GM18861 (cell line): ENCODE data around the gene MLF1.
"Not testable (repeated sequence)": the region's sequence is repeated elsewhere in the genome, so short reads cannot be mapped to it uniquely, and the experiment has no call there.

Source experiments
- ATAC-seq: cut with Tn5 transposase; IDR thresholded peaks from one replicate; pipeline ENCODE4 v1.9.1; 2021; ENCODE audit not compliant: unreplicated experiment

The MLF1 gene, protein sequence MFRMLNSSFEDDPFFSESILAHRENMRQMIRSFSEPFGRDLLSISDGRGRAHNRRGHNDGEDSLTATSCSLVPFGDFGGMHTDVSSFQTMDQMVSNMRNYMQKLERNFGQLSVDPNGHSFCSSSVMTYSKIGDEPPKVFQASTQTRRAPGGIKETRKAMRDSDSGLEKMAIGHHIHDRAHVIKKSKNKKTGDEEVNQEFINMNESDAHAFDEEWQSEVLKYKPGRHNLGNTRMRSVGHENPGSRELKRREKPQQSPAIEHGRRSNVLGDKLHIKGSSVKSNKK

DNA sequence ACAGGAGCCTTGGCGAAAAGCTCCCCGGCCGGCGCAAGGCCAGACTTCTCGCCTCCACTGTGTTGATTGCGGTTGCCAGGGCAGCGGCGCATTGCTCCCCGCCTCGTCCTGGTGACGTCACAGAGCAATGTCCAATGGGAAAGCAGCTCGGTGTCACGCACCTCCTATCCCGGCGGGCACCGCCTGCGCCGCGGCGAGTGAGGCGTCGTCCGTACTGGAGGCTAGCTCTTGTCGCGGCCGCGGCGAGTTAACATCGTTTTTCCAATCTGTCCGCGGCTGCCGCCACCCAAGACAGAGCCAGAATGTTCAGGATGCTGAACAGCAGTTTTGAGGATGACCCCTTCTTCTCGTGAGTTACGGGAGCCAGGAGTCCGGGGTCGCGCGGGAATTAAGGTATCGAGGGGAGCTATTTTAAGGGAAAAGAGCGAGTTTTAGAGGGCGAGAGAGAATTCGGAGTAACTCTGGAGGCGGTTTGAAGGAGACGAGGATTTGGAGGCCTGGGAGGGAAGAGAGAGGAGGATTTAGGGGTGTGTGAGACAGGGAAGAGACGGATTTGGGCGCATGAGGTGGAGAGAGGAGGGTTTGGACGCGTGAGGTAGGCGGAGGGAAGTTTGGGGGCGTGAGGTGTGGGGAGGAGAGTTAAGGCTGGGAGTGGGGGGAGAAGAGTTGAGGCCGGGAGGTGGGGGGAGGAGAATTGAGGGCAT is at the start of gene MLF1:
Gene MLF1 (plus strand): TSS at position 196 of the 704 bp plus-strand sequence. CDS start 107 bp downstream, at position 303.
- peak; percentile 100 for ATAC-seq

DNA sequence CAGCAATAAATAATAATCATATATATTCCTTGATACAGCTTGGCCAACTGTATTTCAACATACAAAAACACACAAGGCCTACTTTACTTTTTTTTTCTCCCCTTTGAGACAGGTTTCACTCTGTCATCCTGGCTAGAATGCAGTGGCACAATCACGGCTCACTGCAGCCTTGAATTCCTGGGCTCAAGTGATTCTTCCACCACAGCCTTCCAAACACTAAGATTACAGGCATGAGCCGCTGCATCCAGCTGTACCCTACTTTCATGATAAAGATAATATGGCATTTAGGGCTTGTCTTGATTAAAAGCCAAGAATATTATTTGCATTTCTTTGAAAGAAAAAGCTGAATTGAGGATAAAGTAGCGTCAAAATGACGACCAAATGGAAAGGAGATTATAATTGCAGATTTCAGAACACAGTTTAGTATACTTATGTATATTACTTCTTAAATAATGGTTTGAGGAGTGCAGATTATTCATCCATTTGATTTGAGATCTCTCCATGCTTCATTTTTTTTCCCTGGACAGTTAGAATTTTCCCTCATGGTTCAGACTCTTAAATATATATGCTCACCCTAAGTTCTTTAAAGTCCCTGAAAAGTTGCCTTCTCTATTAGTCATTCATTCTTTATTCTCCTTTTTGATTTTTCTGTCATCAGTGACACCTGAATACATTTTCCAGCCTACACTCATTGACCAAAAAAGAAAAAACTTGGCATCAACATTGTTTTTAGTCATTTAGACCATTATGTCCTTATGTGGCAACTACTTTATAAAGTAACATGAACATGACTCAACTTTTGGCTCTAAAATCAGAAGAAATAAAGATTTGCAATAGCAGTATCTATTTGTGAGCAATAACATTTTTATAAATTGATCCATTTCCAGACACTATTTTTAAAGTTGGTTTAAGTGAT is 48.5 kb upstream of the MLF1 start:
- no peak for ATAC-seq

DNA sequence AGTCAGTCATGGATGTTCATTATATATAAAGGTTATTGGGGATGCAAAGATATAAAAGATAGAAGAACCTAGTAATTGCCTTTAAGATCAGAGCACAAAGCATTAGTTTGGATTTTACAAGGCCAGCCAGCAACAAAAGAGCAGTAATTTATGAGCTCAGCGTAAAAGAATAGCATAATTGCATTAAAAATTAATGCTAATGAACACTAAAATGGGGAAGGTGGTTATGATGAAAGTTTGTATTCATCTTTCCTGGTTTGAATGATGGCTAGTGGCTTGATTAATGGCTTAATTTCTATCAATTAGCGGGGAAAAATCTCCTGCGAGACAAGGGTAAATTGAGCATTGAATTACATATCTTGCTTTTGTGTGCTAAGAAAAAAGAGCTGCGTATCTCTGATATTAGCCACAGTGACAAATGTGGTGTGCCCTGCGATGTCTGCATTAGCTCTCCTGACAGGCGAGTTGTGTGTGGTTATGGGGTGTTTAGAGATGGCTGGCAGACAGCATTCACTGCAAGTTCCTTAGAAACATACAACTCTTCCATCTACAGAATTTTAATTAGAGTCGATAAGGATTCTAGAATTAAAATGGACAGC is 42.8 kb upstream of the MLF1 start:
- no peak for ATAC-seq

DNA sequence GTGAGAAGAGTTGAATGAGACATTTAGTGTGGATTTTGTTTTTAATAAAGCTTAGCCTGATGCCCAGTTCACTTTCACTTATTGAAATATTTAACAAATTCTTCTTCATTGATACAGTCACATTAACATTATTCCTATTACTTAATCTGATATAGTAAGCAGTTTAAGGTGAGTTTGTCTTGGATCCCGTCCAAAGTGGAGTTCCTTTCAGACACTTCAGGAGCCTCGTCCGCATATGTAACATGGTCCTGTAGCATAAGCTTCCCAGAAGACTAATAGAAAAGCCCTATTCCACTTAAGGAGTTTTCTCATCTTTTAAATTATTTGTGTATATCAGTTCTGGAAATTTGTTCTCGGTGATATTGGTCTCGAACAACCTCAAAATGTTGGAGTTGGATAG is 39.7 kb upstream of the MLF1 start:
- ATAC-seq = no peak

DNA sequence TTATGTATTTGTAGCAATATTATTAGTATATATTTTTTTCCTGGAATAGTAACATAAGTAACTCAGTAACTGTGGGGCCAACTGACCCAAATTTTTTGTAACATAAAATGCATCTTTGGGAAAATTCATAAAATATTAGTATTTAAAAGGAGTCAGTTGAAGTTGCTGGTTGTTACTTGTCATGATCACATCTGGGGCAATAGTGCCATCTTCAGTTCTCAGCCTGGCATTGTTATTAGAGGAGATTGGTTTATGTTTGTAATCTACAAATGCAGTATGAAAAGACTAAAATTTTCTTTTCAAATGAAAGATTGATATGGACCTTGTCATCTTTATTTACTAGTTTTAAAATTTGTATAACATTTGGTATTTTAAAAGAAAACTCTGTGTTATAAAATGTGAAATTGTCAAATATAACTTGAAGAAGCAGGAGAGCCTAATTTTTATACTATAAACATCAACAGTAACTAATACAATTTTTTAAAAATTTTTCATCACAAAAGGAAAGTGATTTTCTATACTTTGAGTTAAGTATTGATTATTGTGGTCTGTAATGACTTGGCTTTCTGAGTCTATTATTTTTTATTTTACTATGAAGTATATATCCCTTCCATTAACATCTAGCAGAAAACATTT is 38.8 kb upstream of the MLF1 start:
- ATAC-seq = peak; percentile 56

DNA sequence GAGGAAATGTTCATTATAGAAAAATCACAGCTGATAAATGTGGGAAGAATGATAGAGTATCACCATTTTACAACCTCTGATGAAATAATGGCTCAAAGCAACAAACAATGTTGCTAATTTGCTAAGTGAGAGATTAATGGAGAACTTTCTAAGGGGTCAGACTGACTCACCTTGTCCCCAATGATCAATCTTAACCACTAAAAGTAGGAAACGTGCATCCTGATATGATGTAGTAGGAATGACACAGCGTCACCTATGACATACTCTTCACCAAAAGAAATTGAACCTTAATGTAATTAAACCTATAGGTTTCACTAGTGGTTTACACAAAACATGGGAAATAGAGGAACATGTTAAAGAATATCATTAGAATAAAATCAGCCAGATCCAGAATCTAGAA is 35.1 kb upstream of the MLF1 start:
- no peak for ATAC-seq

DNA sequence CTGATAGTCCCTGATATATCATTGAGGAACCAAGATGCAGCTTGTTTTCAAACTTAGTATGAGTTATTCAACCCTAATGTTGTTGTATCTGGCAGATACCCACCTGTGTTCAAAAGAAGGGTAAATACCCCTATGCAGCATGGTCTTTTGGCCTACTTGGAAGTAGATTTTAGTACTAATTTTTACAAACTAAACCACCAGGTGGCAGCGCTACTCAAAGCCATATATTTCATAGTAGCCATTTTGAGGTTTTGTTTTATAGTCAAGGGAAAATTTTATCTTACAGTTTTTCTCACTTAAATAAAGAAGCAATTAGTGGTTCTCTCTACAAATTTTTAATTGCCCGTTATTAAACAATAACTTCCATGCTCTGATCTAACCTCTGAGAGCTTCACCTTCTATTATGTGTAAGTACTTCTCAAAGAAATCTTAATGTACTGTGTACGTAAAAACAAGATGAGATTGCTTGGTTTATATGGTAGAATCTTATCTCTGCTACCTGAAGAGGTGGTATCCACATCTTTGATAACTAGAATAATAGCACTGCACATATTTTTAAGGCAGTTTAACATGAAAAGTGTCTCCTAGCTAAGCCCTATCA is 31.5 kb upstream of the MLF1 start:
- peak; percentile 50 for ATAC-seq

DNA sequence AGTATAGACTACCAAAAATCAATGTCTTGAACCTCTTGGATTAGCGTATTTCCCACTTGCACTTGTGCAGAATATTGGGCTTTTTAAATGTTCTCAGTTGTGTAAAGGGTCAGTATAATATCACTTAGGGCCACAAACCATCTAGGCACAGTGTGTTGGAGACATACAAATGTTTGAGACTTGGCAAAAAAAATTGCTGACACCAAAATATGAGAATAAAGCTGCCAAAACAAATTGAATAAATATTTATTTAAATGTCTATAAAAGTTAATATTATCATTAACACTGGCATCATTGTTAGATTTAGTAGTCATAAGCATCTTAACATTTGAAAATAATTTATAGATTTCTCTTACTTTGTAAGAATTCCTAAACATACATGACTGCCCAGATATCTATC is 30.9 kb upstream of the MLF1 start:
- no peak for ATAC-seq

DNA sequence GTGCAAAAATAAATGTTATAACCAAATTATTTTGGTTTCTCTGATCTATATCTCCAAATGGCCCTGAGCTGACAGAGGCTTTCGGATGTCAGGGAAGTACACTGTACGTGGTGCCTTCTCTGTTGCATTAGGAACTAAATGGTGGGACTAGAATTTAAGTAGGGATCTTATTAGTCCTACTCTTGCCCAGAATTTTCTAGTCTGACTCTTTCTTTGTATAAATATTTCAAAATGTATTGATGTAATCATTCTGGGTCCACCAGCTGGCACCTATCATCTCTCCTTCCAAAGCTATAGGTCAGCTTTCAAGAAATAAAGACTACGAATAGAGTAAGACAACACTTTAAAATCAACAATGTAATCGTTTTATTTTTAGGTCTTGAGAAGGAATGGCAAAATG is 22.3 kb upstream of the MLF1 start:
- ATAC-seq = no peak

DNA sequence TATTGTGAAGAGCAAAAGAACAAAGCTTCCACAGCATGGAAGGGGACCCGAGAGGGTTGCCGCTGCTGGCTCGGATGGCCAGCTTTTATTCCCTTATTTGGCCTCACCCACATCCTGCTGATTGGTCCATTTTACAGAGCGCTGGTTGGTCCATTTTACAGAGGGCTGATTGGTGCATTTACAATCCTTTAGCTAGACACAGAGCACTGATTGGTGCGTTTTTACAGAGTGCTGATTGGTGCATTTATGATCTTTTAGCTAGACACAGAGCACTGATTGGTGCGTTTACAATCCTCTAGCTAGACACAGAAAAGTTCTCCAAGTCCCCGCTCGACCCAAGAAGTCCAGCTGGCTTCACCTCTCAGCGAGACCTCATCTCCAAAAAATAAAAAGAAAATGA is 21.1 kb upstream of the MLF1 start:
- not testable (repeated sequence) for ATAC-seq

DNA sequence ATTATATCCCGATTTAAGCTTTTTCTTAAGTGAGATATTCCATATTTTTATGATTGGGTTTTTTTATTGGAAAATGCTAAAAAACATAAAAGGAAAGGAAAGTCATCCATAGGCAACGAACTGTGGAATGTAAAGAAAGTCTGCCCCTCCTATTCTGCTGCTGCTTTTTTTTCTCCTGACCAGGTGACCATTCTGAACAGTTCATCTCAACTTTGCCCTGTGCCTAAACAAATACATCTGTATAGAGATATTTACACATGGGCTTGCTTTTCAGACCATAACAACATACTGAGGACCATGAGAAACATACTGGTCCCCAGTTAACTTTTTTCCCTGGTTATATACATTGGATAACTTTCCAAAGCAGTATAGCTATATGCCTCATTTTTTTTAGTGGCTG is 18.9 kb upstream of the MLF1 start:
- no peak for ATAC-seq

DNA sequence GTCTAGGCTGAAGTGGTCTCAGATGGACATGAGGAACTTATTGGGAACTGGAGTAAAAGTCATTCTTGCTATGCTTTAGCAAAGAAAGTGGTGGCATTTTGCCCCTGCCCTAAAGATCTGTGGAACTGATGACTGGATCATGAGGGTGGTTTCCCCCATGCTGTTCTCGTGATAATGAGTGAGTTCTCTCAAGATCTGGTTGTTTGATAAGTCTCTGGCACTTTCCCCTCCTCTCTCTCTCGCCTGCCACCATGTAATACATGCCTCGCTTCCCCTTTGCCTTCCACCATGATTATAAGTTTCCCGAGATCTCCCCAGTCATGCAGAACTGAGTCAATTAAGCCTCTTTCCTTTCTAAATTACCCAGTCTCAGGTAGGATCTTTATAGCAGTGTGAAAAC is 11.5 kb upstream of the MLF1 start:
- ATAC-seq = no peak

DNA sequence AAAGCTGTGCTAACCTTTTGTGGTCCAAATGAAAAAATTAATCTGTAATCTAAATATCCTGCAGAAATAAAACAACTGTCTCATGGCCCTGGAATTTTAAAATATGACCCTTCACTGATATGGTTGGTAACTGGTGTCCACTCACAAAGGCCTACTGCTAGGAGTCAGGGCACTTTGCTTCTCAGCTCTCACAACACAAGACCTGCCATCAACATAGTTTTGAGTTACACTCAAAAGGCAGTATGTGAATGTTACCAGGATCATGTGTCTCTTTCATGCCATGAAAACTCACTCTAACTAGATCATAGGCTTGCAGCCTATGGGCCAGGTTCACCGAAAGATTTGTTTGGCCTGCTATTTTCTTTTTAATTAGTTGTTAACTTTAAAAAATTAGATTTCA is 10.0 kb upstream of the MLF1 start:
- no peak for ATAC-seq

DNA sequence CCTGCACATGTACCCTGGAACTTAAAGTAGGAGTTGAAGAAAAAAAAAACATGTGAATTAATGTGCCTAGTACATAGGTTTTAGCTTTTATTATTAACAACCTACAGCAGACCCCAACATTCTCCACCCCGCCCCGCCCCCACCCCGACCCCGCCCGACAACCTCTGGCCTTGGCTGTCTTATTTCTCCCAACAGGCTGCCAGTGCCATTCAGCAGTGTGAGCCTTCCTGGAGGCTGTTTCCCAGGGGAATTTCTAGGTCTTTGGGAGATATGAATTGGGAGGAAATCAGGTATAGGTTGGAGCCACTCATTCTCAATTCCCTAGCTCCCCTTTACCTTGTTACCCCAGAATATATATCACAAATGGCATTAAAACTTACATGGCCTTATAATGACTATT is 8.3 kb upstream of the MLF1 start:
- ATAC-seq = no peak

DNA sequence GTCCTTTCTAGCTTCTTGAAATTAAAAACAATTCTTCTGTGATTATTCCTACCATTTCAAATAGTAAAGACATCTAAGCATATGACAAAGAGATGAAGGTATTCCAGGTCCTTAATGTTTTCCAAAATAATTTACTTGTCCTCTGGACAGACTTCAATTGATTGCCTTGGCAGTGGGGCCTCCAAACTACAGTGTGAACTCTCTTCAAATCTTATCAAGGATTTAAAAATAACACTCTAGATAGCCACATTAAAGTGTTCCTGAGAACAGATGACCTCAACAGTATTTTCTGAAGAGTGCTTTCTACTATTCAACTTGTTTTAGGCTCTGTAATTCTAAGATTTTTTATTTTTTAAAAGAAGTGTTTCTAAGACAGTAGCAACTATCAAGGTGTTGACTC is 7.9 kb upstream of the MLF1 start:
- ATAC-seq = no peak

DNA sequence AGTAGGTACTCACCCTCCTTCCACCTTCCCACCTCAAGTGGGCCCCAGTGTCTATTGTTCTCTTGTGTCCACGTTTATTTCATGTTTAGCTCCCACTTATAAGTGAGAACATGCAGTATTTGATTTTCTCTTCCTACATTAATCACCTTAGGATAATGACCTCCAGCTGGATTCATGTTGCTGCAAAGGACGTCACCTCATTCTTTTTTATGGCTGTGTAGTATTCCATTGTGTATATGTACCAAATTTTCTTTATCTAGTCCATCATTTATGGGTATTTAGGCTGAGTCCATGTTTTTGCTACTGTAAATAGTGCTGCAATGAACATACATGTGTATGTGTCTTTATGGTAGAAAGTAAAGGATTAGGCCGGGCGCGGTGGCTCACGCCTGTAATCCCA is 5.9 kb upstream of the MLF1 start:
- ATAC-seq = no peak

DNA sequence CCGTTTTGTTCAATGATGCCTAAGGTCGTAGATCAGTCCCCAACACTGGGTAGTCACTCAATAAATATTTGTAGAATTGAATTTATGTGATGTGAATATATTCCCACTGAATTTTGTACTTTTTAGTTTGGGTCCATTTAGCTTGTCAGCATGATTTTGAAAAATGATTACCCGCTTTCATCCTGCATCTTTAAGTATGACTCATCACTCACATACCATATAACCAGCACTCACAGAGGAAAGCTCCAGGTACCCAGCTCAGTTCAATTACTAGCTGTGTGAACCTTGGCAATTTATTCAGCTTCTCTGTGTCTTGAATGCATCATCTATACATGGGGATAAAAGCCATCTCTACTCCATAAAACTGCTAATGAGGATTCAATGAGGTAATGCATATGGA is 2.2 kb upstream of the MLF1 start:
- no peak for ATAC-seq

DNA sequence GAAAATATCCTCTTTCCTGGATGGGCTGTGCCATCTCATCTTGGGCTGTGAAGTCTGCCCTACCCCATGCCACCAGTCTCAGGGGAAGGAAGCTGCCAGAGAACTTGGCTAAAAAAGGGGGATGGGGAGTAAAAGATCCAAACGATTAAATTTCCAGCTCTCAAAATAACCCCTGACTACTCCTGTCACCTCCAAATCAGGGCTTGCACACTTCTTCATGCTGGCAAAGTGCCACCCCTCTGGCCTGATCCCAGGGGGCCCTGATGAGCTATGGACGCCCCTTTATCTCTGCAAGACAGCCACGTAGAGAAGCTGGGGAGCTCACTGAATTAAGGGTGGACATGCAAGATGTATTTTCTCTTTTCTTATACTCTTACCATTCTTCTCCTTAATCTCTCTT is 1.2 kb upstream of the MLF1 start:
- ATAC-seq = no peak

DNA sequence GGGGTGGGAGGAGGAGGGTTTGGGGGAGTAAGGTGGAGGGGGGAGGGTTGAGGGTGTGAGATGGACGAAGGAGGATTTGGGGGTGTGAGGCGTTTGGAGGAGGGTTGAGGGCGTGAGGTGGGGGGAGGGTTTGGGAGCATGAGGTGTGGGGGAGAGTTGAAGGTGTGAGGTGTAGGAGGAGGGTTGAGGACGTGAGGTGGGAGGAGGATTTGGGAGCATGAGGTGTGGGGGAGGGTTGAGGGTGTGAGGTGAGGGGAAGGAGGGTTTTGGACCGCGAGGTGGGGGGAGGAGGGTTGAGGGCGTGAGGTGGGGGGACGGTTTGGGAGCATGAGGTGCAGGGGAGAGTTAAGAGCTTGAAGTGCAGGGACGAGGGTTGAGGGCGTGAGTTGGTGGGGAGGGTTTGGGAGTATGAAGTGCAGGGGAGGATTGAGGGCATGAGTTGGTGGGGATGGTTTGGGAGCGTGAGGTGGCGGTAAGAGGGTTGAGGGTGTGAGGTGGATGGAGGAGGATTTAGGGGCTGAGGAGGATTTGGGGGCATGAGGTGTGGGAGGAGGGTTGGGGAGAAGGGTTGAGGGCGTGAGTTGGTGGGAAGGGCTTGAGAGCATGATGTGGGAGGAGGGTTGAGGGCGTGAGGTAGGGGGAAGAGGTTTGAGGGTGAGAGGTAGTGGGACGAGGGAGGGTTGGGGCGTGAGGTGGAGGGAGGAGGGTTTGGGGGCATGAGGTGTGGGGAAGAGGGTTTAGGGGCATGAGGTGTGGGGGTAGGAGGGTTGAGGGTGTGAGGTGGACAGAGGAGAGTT is 1.2 kb downstream of the MLF1 start:
- ATAC-seq = no peak

DNA sequence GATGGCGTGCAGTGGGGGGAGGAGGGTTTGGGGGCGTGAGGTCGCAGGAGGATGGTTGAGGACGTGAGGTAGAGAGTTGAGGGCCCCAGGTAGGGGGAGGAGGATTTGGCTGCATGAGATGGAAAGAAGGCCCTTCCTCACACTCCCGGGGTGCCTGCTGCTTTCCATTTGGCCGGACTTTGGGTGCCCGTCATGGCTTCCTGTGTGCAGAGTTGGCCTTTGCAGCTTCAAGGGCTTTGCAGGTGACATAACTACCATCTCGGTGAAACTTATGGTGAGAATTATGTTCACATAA is 1.7 kb downstream of the MLF1 start:
- ATAC-seq = no peak
